ENCODE results near the gene DCTN4.

GRCh38 chr5:150661821-150662596 is 96.8 kb downstream of the DCTN4 start:
- TF ChIP-seq, protein P1, sequence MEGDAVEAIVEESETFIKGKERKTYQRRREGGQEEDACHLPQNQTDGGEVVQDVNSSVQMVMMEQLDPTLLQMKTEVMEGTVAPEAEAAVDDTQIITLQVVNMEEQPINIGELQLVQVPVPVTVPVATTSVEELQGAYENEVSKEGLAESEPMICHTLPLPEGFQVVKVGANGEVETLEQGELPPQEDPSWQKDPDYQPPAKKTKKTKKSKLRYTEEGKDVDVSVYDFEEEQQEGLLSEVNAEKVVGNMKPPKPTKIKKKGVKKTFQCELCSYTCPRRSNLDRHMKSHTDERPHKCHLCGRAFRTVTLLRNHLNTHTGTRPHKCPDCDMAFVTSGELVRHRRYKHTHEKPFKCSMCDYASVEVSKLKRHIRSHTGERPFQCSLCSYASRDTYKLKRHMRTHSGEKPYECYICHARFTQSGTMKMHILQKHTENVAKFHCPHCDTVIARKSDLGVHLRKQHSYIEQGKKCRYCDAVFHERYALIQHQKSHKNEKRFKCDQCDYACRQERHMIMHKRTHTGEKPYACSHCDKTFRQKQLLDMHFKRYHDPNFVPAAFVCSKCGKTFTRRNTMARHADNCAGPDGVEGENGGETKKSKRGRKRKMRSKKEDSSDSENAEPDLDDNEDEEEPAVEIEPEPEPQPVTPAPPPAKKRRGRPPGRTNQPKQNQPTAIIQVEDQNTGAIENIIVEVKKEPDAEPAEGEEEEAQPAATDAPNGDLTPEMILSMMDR (IDR thresholded peaks at IDR 0.05), result no peak
- TF ChIP-seq POLR2A (IDR thresholded peaks at IDR 0.05), result no peak
